ENCODE results near the gene ZP4.

Gene ZP4

GRCh38 chr1:237891266-237891665, 544 bp upstream of the ZP4 start:
- H3K14ac ChIP-seq (ENCODE audit: low read length in 2 of 2), result no peak overlapping the region
- no peak for DNase-seq
- H3K27me3 ChIP-seq (ENCODE audit: control insufficient read depth in 1 of 2, insufficient read depth in 1 of 2, low read length in 2 of 2), result no peaks in the 10 kb centered on the region
- H3K4me2 ChIP-seq (ENCODE audit: low read length, poor library complexity, severe bottlenecking), result no peak overlapping the region
- no peak overlapping the region for H3K4ac ChIP-seq (ENCODE audit: low read depth in 1 of 2, low read length in 2 of 2)
- H3K27ac ChIP-seq (ENCODE audit: low read length, poor library complexity, severe bottlenecking), result no peak overlapping the region
- H3K9me3 ChIP-seq (ENCODE audit: control insufficient read depth, low read length), result no peaks in the 10 kb centered on the region
- H3K79me1 ChIP-seq (replicated peaks; ENCODE audit: low read length, poor library complexity, severe bottlenecking), result no peaks in the 10 kb centered on the region
- no peak overlapping the region for H2BK5ac ChIP-seq (ENCODE audit: low read depth, low read length, poor library complexity, severe bottlenecking)
- no peak overlapping the region for H2AK5ac ChIP-seq (ENCODE audit: low read length, severe bottlenecking)
- no peak overlapping the region for H3K18ac ChIP-seq (ENCODE audit: low read depth in 1 of 2, low read length in 2 of 2)
- no peak overlapping the region for H2BK15ac ChIP-seq (ENCODE audit: low read depth, poor library complexity, severe bottlenecking)
- H3K4me3 ChIP-seq (ENCODE audit: insufficient read depth in 1 of 2, low read depth in 1 of 2, low read length in 2 of 2), result no peak overlapping the region
- H3K9ac ChIP-seq (ENCODE audit: low read length), result no peak overlapping the region
- no peak overlapping the region for H4K91ac ChIP-seq (ENCODE audit: low read length)
- H3K23ac ChIP-seq (ENCODE audit: low read length in 2 of 2), result no peak overlapping the region
- no peak overlapping the region for H2BK120ac ChIP-seq (ENCODE audit: low read depth, low read length)
- no peak overlapping the region for H4K8ac ChIP-seq (ENCODE audit: low read length)
- no peak overlapping the region for H2BK12ac ChIP-seq (ENCODE audit: low read length in 2 of 2)
- H3K4me1 ChIP-seq (ENCODE audit: control insufficient read depth, insufficient read depth, low read depth, low read length), result no peaks in the 10 kb centered on the region
- WGBS, result 43% methylated on average over 1 of the region's 2 CpGs
- H3K36me3 ChIP-seq (ENCODE audit: control insufficient read depth in 1 of 2, insufficient read depth in 2 of 2, low read depth in 1 of 2, low read length in 2 of 2), result peaks cover 0 to 3% of the 10 kb centered on the region in 2 experiments
- no peak overlapping the region for H2AFZ ChIP-seq (ENCODE audit: low read depth, low read length)

- Histone ChIP-seq H3K4me3 (ENCODE audit: insufficient read depth in 1 of 2, low read depth in 1 of 2, low read length in 2 of 2) (no peak overlapping the region), H2AFZ (ENCODE audit: low read depth, low read length) (no peak overlapping the region)
Measured at GRCh38 chr1:237890416-237890815, 306 bp downstream of the ZP4 start.

GRCh38 chr1:237888143-237888542, 2.6 kb downstream of the ZP4 start:
- 88% methylated on average over 4 of the region's 4 CpGs for WGBS
- no peak overlapping the region for H3K4me3 ChIP-seq (ENCODE audit: insufficient read depth in 1 of 2, low read depth in 1 of 2, low read length in 2 of 2)

More at GRCh38 chr1:237890416-237890815, 306 bp downstream of the ZP4 start:
- Histone ChIP-seq H3K14ac (ENCODE audit: low read length in 2 of 2) (no peak overlapping the region), H3K4me1 (ENCODE audit: control insufficient read depth, insufficient read depth, low read depth, low read length) (no peaks in the 10 kb centered on the region), H3K27me3 (ENCODE audit: control insufficient read depth in 1 of 2, insufficient read depth in 1 of 2, low read length in 2 of 2) (no peaks in the 10 kb centered on the region), H3K27ac (ENCODE audit: low read length, poor library complexity, severe bottlenecking) (no peak overlapping the region), H2AK5ac (ENCODE audit: low read length, severe bottlenecking) (no peak overlapping the region), H3K9ac (ENCODE audit: low read length) (no peak overlapping the region), H4K8ac (ENCODE audit: low read length) (no peak overlapping the region), H3K18ac (ENCODE audit: low read depth in 1 of 2, low read length in 2 of 2) (no peak overlapping the region), H3K9me3 (ENCODE audit: control insufficient read depth, low read length) (no peaks in the 10 kb centered on the region), H3K36me3 (ENCODE audit: control insufficient read depth in 1 of 2, insufficient read depth in 2 of 2, low read depth in 1 of 2, low read length in 2 of 2) (peaks cover 0 to 3% of the 10 kb centered on the region in 2 experiments), H2BK12ac (ENCODE audit: low read length in 2 of 2) (no peak overlapping the region), H2BK15ac (ENCODE audit: low read depth, poor library complexity, severe bottlenecking) (no peak overlapping the region), H3K4me2 (ENCODE audit: low read length, poor library complexity, severe bottlenecking) (no peak overlapping the region), H2BK120ac (ENCODE audit: low read depth, low read length) (no peak overlapping the region), H4K91ac (ENCODE audit: low read length) (no peak overlapping the region), H3K79me1 (replicated peaks; ENCODE audit: low read length, poor library complexity, severe bottlenecking) (no peaks in the 10 kb centered on the region), H2BK5ac (ENCODE audit: low read depth, low read length, poor library complexity, severe bottlenecking) (no peak overlapping the region), H3K23ac (ENCODE audit: low read length in 2 of 2) (no peak overlapping the region), H3K4ac (ENCODE audit: low read depth in 1 of 2, low read length in 2 of 2) (no peak overlapping the region)
- WGBS, result 78% methylated on average over 7 of the region's 7 CpGs
- no peak for DNase-seq

GRCh38 chr1:237887542-237887941, 3.2 kb downstream of the ZP4 start:
- Histone ChIP-seq H3K27ac (ENCODE audit: low read length, poor library complexity, severe bottlenecking) (no peak overlapping the region), H4K91ac (ENCODE audit: low read length) (no peak overlapping the region), H2BK120ac (ENCODE audit: low read depth, low read length) (no peak overlapping the region), H3K9ac (ENCODE audit: low read length) (no peak overlapping the region), H2AK5ac (ENCODE audit: low read length, severe bottlenecking) (no peak overlapping the region), H2BK12ac (ENCODE audit: low read length in 2 of 2) (no peak overlapping the region), H3K27me3 (ENCODE audit: control insufficient read depth in 1 of 2, insufficient read depth in 1 of 2, low read length in 2 of 2) (no peaks in the 10 kb centered on the region), H3K23ac (ENCODE audit: low read length in 2 of 2) (no peak overlapping the region), H3K4me3 (ENCODE audit: insufficient read depth in 1 of 2, low read depth in 1 of 2, low read length in 2 of 2) (no peak overlapping the region), H2BK15ac (ENCODE audit: low read depth, poor library complexity, severe bottlenecking) (no peak overlapping the region), H3K18ac (ENCODE audit: low read depth in 1 of 2, low read length in 2 of 2) (no peak overlapping the region), H3K79me1 (replicated peaks; ENCODE audit: low read length, poor library complexity, severe bottlenecking) (no peaks in the 10 kb centered on the region), H2BK5ac (ENCODE audit: low read depth, low read length, poor library complexity, severe bottlenecking) (no peak overlapping the region), H2AFZ (ENCODE audit: low read depth, low read length) (no peak overlapping the region), H4K8ac (ENCODE audit: low read length) (no peak overlapping the region), H3K14ac (ENCODE audit: low read length in 2 of 2) (no peak overlapping the region), H3K4me1 (ENCODE audit: control insufficient read depth, insufficient read depth, low read depth, low read length) (no peaks in the 10 kb centered on the region), H3K9me3 (ENCODE audit: control insufficient read depth, low read length) (no peaks in the 10 kb centered on the region), H3K4ac (ENCODE audit: low read depth in 1 of 2, low read length in 2 of 2) (no peak overlapping the region), H3K4me2 (ENCODE audit: low read length, poor library complexity, severe bottlenecking) (no peak overlapping the region), H3K36me3 (ENCODE audit: control insufficient read depth in 1 of 2, insufficient read depth in 2 of 2, low read depth in 1 of 2, low read length in 2 of 2) (peaks cover 0 to 3% of the 10 kb centered on the region in 2 experiments)
- WGBS, result 92% methylated on average over 4 of the region's 4 CpGs
- no peak for DNase-seq

More at GRCh38 chr1:237888143-237888542, 2.6 kb downstream of the ZP4 start:
- Histone ChIP-seq H3K23ac (ENCODE audit: low read length in 2 of 2) (no peak overlapping the region), H3K9me3 (ENCODE audit: control insufficient read depth, low read length) (no peaks in the 10 kb centered on the region), H2BK120ac (ENCODE audit: low read depth, low read length) (no peak overlapping the region), H3K14ac (ENCODE audit: low read length in 2 of 2) (no peak overlapping the region), H3K79me1 (replicated peaks; ENCODE audit: low read length, poor library complexity, severe bottlenecking) (no peaks in the 10 kb centered on the region), H2BK12ac (ENCODE audit: low read length in 2 of 2) (no peak overlapping the region), H4K91ac (ENCODE audit: low read length) (no peak overlapping the region), H3K27ac (ENCODE audit: low read length, poor library complexity, severe bottlenecking) (no peak overlapping the region), H3K4me2 (ENCODE audit: low read length, poor library complexity, severe bottlenecking) (no peak overlapping the region), H2AK5ac (ENCODE audit: low read length, severe bottlenecking) (no peak overlapping the region), H3K18ac (ENCODE audit: low read depth in 1 of 2, low read length in 2 of 2) (no peak overlapping the region), H3K27me3 (ENCODE audit: control insufficient read depth in 1 of 2, insufficient read depth in 1 of 2, low read length in 2 of 2) (no peaks in the 10 kb centered on the region), H2BK15ac (ENCODE audit: low read depth, poor library complexity, severe bottlenecking) (no peak overlapping the region), H3K4ac (ENCODE audit: low read depth in 1 of 2, low read length in 2 of 2) (no peak overlapping the region), H3K4me1 (ENCODE audit: control insufficient read depth, insufficient read depth, low read depth, low read length) (no peaks in the 10 kb centered on the region), H3K9ac (ENCODE audit: low read length) (no peak overlapping the region), H3K36me3 (ENCODE audit: control insufficient read depth in 1 of 2, insufficient read depth in 2 of 2, low read depth in 1 of 2, low read length in 2 of 2) (peaks cover 0 to 3% of the 10 kb centered on the region in 2 experiments), H2AFZ (ENCODE audit: low read depth, low read length) (no peak overlapping the region), H4K8ac (ENCODE audit: low read length) (no peak overlapping the region), H2BK5ac (ENCODE audit: low read depth, low read length, poor library complexity, severe bottlenecking) (no peak overlapping the region)
- no peak for DNase-seq

Data from mesenchymal stem cell (in vitro differentiated cells and primary cell).